ENCODE results near the gene DNAJC18. TPM values are rescaled to one million over a fixed set of nuclear protein-coding genes. Genes with fewer than 3 reads are reported as not detected.

Gene DNAJC18
- total and polyA plus RNA-seq, 7 donors: 2.6 to 14.5 (median 10.3) TPM

GRCh38 chr5:139386050-139386438 is 53.3 kb downstream of the DNAJC18 start:
- DNase-seq: no peak
- 81 to 91% (median 86%) methylated on average over 5 of the region's 5 CpGs for WGBS, 3 donors
- TF ChIP-seq CTCF (IDR thresholded peaks at IDR 0.05): no peak
- Histone ChIP-seq H3K27ac (no peak overlapping the region), H3K4me3 (no peak overlapping the region), H3K27me3 (ENCODE audit: insufficient read depth in 3 of 3, low read length in 2 of 3) (no peaks in the 10 kb centered on the region), H3K4me1 (peaks cover 29% of the 10 kb centered on the region), H3K36me3 (ENCODE audit: insufficient read depth in 1 of 2, low read depth in 1 of 2) (no peaks in the 10 kb centered on the region), H3K9me3 (no peaks in the 10 kb centered on the region)
- intact Hi-C loops (cut with DNase I): loop anchor here in 1 of 2 donors (5.0 kb wide), 1 partner anchor 44 kb away; the partner anchor contains the start of gene PAIP2
- ATAC-seq: no peak

- H3K27ac ChIP-seq: peak overlapping the region; percentile 7
- intact Hi-C loops (cut with DNase I): loop anchor here in 1 of 2 donors (5.0 kb wide), 1 partner anchor 43 kb away; the partner anchor contains the start of gene PAIP2
- ATAC-seq (peak in 3 of 4 donors; percentile 28 to 58 (median 56)), DNase-seq (no peak)
- H3K4me1 ChIP-seq: peaks cover 24% of the 10 kb centered on the region
- WGBS, 3 donors: 25 to 46% (median 36%) methylated on average over 8 of the region's 8 CpGs
- peak overlapping the region; percentile 51 for H3K4me3 ChIP-seq
- H3K36me3 ChIP-seq (ENCODE audit: insufficient read depth in 1 of 2, low read depth in 1 of 2): no peaks in the 10 kb centered on the region
- no peaks in the 10 kb centered on the region for H3K27me3 ChIP-seq (ENCODE audit: insufficient read depth in 3 of 3, low read length in 2 of 3)
- no peaks in the 10 kb centered on the region for H3K9me3 ChIP-seq
- peak; percentile 41 for TF ChIP-seq CTCF (IDR thresholded peaks at IDR 0.05)
Measured at GRCh38 chr5:139385061-139386049, 54.0 kb downstream of the DNAJC18 start.

GRCh38 chr5:139384591-139385051 is 54.7 kb downstream of the DNAJC18 start:
- TF ChIP-seq CTCF (IDR thresholded peaks at IDR 0.05): no peak
- no peak for ATAC-seq

GRCh38 chr5:139383993-139384590 is 55.2 kb downstream of the DNAJC18 start:
- ATAC-seq: peak in 2 of 4 donors; percentile 12 to 19
- DNase-seq: no peak
- TF ChIP-seq CTCF (IDR thresholded peaks at IDR 0.05): no peak
- 76 to 84% (median 79%) methylated on average over 6 to 7 of the region's 7 CpGs for WGBS, 3 donors
- no peaks in the 10 kb centered on the region for H3K36me3 ChIP-seq (ENCODE audit: insufficient read depth in 1 of 2, low read depth in 1 of 2)
- H3K27me3 ChIP-seq (ENCODE audit: insufficient read depth in 3 of 3, low read length in 2 of 3): no peaks in the 10 kb centered on the region
- H3K27ac ChIP-seq: no peak overlapping the region
- H3K4me3 ChIP-seq: no peak overlapping the region
- no peaks in the 10 kb centered on the region for H3K9me3 ChIP-seq
- H3K4me1 ChIP-seq: peaks cover 14% of the 10 kb centered on the region
- intact Hi-C loops (cut with DNase I): no loop called here

More at GRCh38 chr5:139384591-139385051, 54.7 kb downstream of the DNAJC18 start:
- 58 to 77% (median 60%) methylated on average over 9 of the region's 9 CpGs for WGBS, 3 donors
- Histone ChIP-seq H3K4me1 (peaks cover 19% of the 10 kb centered on the region), H3K27ac (peak overlapping the region; percentile 7), H3K9me3 (no peaks in the 10 kb centered on the region), H3K27me3 (ENCODE audit: insufficient read depth in 3 of 3, low read length in 2 of 3) (no peaks in the 10 kb centered on the region), H3K36me3 (ENCODE audit: insufficient read depth in 1 of 2, low read depth in 1 of 2) (no peaks in the 10 kb centered on the region), H3K4me3 (peak overlapping the region; percentile 51)
- no peak for DNase-seq
- intact Hi-C loops (cut with DNase I): loop anchor here in 1 of 2 donors (5.0 kb wide), 1 partner anchor 42 kb away; the partner anchor contains the start of gene PAIP2

All from psoas muscle (tissue), 8 donors.